ENCODE data around the gene ST3GAL2.

GRCh38 chr16:70472786-70473433, 34.0 kb upstream of the ST3GAL2 start:
- TF ChIP-seq CTCF (conservative IDR thresholded peaks at IDR 0.05; ENCODE audit: low read depth, low read length) (no peak), BHLHE40 (IDR thresholded peaks at IDR 0.05; ENCODE audit: low read depth, low read length) (no peak), SMC3 (IDR thresholded peaks at IDR 0.05; ENCODE audit: low read depth, low read length) (no peak), USF2 (IDR thresholded peaks at IDR 0.05; ENCODE audit: low read depth, low read length) (no peak), POLR2A (IDR thresholded peaks at IDR 0.05; ENCODE audit: low read depth, low read length) (no peak), RAD21 (IDR thresholded peaks at IDR 0.05; ENCODE audit: low read length) (no peak), RCOR1 (IDR thresholded peaks at IDR 0.05; ENCODE audit: insufficient replicate concordance, low read length) (no peak)

Measured in IMR-90 (cell line).